HEK293 (cell line): ENCODE data around the gene CNTN2.

Source experiments
- SETDB1 ChIP-seq: IDR thresholded peaks from one replicate; pipeline ENCODE4 v1.6.1; 2017; ENCODE audit warnings: mild to moderate bottlenecking, low read length, moderate library complexity, mixed read lengths; ENCODE audit not compliant: insufficient read length
- ZBTB8A ChIP-seq: fragments of 450-650 bp; formaldehyde crosslinking; IDR thresholded peaks from 2 replicates; pipeline ENCODE4 v1.5.1; 2016; ENCODE audit warnings: missing biosample characterization, missing genetic modification characterization
- ZNF274 ChIP-seq, 2 experiments: fragments of 200-500 bp in 1 of 2; fragments of 450-650 bp in 1 of 2; sonication (Bioruptor generic) in 1 of 2; formaldehyde crosslinking in 1 of 2; IDR thresholded peaks; 2 replicates each; pipeline versions ENCODE4 v1.5.1 to v1.6.1; 2014 to 2016; ENCODE audit warnings: borderline replicate concordance in 1 of 2, inconsistent platforms in 1 of 2, low read length in 1 of 2, missing biosample characterization in 1 of 2, missing genetic modification characterization in 1 of 2
- ZNF302 ChIP-seq: fragments of 450-650 bp; formaldehyde crosslinking; IDR thresholded peaks from 2 replicates; pipeline ENCODE4 v1.5.1; 2016; ENCODE audit warnings: missing biosample characterization, missing genetic modification characterization, low read depth
- ZNF335 ChIP-seq: fragments of 450-650 bp; formaldehyde crosslinking; conservative IDR thresholded peaks from 2 replicates; pipeline ENCODE4 v1.5.1; 2016; ENCODE audit warnings: missing biosample characterization, missing genetic modification characterization
- ZNF510 ChIP-seq: fragments of 450-650 bp; formaldehyde crosslinking; IDR thresholded peaks from 2 replicates; pipeline ENCODE4 v1.5.1; 2018; ENCODE audit warnings: mild to moderate bottlenecking, missing genetic modification characterization, missing biosample characterization; ENCODE audit not compliant: insufficient replicate concordance
- TF ChIP-seq, protein P1 (sequence below): fragments of 450-650 bp; formaldehyde crosslinking; IDR thresholded peaks from 2 replicates; pipeline ENCODE4 v1.5.1; 2016; ENCODE audit warnings: missing biosample characterization, missing genetic modification characterization, low read depth
- TF ChIP-seq, protein P2 (sequence below): fragments of 450-650 bp; formaldehyde crosslinking; IDR thresholded peaks from 2 replicates; pipeline ENCODE4 v1.5.1; 2016; ENCODE audit warnings: missing biosample characterization, missing genetic modification characterization

DNA sequence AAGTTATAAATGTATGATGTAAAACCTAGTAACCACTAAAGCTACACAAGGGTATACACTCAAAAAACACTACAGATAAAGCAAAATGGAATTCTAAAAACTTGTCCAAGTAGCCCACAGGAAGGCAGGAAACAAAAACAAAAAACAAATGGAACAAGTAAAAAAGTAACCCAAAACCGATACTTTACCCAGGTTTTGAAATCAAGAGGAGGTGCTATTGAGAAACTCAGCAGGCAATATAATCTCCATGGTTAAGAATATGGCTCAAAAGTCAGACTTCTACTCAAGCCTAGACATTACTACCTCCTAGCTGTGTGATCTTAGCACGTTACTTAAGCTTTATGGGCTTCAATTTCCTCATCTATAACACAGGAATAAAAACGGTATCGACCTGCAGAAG, 65.5 kb downstream of the CNTN2 start:
- TF ChIP-seq ZNF510 (no peak), ZNF274 (IDR thresholded peaks at IDR 0.05; ENCODE audit: low read length) (no peak), ZNF274 (tag by site-specific recombination; IDR thresholded peaks at IDR 0.05; ENCODE audit: borderline replicate concordance) (no peak), ZNF302 (tag by site-specific recombination) (no peak), ZBTB8A (tag by site-specific recombination) (no peak), ZNF335 (no peak), SETDB1 (no peak)
- TF ChIP-seq, protein P1, sequence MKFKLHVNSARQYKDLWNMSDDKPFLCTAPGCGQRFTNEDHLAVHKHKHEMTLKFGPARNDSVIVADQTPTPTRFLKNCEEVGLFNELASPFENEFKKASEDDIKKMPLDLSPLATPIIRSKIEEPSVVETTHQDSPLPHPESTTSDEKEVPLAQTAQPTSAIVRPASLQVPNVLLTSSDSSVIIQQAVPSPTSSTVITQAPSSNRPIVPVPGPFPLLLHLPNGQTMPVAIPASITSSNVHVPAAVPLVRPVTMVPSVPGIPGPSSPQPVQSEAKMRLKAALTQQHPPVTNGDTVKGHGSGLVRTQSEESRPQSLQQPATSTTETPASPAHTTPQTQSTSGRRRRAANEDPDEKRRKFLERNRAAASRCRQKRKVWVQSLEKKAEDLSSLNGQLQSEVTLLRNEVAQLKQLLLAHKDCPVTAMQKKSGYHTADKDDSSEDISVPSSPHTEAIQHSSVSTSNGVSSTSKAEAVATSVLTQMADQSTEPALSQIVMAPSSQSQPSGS (tag by site-specific recombination): no peak
- TF ChIP-seq, protein P2, sequence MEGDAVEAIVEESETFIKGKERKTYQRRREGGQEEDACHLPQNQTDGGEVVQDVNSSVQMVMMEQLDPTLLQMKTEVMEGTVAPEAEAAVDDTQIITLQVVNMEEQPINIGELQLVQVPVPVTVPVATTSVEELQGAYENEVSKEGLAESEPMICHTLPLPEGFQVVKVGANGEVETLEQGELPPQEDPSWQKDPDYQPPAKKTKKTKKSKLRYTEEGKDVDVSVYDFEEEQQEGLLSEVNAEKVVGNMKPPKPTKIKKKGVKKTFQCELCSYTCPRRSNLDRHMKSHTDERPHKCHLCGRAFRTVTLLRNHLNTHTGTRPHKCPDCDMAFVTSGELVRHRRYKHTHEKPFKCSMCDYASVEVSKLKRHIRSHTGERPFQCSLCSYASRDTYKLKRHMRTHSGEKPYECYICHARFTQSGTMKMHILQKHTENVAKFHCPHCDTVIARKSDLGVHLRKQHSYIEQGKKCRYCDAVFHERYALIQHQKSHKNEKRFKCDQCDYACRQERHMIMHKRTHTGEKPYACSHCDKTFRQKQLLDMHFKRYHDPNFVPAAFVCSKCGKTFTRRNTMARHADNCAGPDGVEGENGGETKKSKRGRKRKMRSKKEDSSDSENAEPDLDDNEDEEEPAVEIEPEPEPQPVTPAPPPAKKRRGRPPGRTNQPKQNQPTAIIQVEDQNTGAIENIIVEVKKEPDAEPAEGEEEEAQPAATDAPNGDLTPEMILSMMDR (tag by site-specific recombination): no peak
